Adrenal gland (tissue), 5 donors: ENCODE results near the gene PIK3R1.

Experiments
- CTCF ChIP-seq, 6 experiments: fragments of 450-650 bp in 4 of 6; fragments of 200-600 bp in 2 of 6; sonication (generic) in 1 of 6; IDR thresholded peaks; 1 replicate in 5 of 6; 2 replicates in 1 of 6; pipeline versions ENCODE4 v1.5.1 to v1.8.0; 2016 to 2021; ENCODE audit warnings: antibody characterized with exemption in 6 of 6, mild to moderate bottlenecking in 2 of 6, moderate library complexity in 1 of 6
- POLR2A ChIP-seq, 2 donors: fragments of 450-650 bp; IDR thresholded peaks; one replicate each; pipeline ENCODE4 v1.6.1; 2017; ENCODE audit warnings: antibody characterized with exemption in 2 of 2, mild to moderate bottlenecking in 2 of 2, moderate library complexity in 1 of 2
- donor health status: DM: no; HTN: no; CAD: no.

GRCh38 chr5:68248896-68249295 lies 33.3 kb downstream of the PIK3R1 start:
- TF ChIP-seq CTCF (IDR thresholded peaks at IDR 0.05) (no peak), POLR2A (IDR thresholded peaks at IDR 0.05) (no peak)
